Mononuclear cell (primary cell): Measurements from ENCODE around the gene FRG2C. TPM values are rescaled to one million over a fixed set of nuclear protein-coding genes. Genes with fewer than 3 reads are reported as not detected.

Experiments
- total RNA-seq: library from RNA; depleted of rRNA; stranded (reverse); fragments of >200 nt; gene quantifications from one replicate; pipeline ENCODE4 v1.2.3, GENCODE V29; 2012

FRG2C gene
- total RNA-seq, 1 donor: not detected

Other genes starting within 250 kb of the FRG2C start
- gene ZNF717, start 121.2 kb downstream of the FRG2C start, total RNA-seq: 5.0 TPM